ENCODE measurements around the gene INKA2. TPM values are rescaled to one million over a fixed set of nuclear protein-coding genes. Genes with fewer than 3 reads are reported as not detected.

The INKA2 gene
- total RNA-seq, 1 experiment from 2014 or later = 3.5 TPM

DNA sequence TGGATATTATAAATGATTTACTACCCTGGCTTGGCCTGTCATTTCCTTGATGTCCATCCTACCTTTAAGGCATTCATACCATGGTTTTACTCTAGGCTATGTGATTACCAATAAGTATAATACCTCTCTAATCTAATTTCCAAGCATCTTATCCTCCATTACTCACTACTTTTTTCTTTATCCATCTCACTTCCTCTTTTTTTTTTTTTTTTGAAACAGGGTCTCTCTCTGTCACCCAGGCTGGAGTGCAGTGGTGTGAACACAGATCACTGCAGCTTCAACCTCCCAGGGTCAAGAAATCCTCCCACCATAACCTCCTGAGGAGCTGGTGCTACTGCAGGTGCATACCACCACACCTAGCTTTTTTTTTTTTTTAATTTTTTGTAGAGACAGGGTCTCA is 39.9 kb downstream of the INKA2 start:
- Mint-ChIP-seq H3K27ac (ENCODE audit: low read depth, unreplicated experiment) (no peak overlapping the region), H3K4me1 (ENCODE audit: insufficient read depth, unreplicated experiment) (peaks cover 4% of the 10 kb centered on the region), H3K27me3 (ENCODE audit: insufficient read depth, unreplicated experiment) (no peaks in the 10 kb centered on the region), H3K36me3 (ENCODE audit: insufficient read depth, unreplicated experiment) (peaks cover 51% of the 10 kb centered on the region), H3K4me3 (ENCODE audit: unreplicated experiment) (no peak overlapping the region), H3K9me3 (ENCODE audit: unreplicated experiment) (no peaks in the 10 kb centered on the region)
- no TSS peak for BruUV-seq (replicated peaks)
- POLR2A ChIA-PET = no interaction called here
- CTCF ChIA-PET = interaction anchor here (0.9 to 2.2 kb wide), 2 partner anchors 14 to 15 kb away, joined by 3 to 11 read pairs; no protein-coding TSS in a partner anchor
- intact Hi-C loops (cut with micrococcal nuclease) = no loop called here
- TF ChIP-seq, protein P1, sequence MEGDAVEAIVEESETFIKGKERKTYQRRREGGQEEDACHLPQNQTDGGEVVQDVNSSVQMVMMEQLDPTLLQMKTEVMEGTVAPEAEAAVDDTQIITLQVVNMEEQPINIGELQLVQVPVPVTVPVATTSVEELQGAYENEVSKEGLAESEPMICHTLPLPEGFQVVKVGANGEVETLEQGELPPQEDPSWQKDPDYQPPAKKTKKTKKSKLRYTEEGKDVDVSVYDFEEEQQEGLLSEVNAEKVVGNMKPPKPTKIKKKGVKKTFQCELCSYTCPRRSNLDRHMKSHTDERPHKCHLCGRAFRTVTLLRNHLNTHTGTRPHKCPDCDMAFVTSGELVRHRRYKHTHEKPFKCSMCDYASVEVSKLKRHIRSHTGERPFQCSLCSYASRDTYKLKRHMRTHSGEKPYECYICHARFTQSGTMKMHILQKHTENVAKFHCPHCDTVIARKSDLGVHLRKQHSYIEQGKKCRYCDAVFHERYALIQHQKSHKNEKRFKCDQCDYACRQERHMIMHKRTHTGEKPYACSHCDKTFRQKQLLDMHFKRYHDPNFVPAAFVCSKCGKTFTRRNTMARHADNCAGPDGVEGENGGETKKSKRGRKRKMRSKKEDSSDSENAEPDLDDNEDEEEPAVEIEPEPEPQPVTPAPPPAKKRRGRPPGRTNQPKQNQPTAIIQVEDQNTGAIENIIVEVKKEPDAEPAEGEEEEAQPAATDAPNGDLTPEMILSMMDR (IDR thresholded peaks at IDR 0.05; ENCODE audit: unreplicated experiment) = no peak
- DNase-seq (ENCODE audit: unreplicated experiment) = no peak

DNA sequence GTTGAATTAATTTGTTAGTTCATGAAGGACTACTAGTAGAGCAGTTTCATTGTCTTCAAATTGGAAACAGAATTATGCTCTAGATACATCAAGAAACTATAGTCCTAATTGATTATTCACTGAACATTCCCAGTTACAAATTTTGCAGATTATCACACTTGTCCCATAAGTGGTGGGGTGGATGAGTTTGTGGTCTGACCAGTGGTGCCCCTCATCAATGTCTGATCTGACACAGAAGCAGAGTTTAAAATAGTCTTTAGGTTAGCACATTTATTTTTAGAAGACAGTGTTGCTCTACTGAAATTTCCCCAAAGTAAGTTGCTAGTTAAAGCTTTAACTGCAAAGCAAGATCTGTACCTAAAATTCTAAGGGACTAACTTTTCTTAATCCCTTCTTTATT is 42.9 kb downstream of the INKA2 start:
- BruUV-seq (replicated peaks) = no TSS peak
- no peak overlapping the region for H3K4me3 Mint-ChIP-seq (ENCODE audit: unreplicated experiment)
- CTCF ChIA-PET = no interaction called here
- TF ChIP-seq, protein P1 (IDR thresholded peaks at IDR 0.05; ENCODE audit: unreplicated experiment) = no peak
- POLR2A ChIA-PET = interaction anchor here (0.5 kb wide), 1 partner anchor 103 kb away, joined by 6 read pairs; no protein-coding TSS in a partner anchor
- intact Hi-C loops (cut with micrococcal nuclease) = no loop called here
- H3K4me1 Mint-ChIP-seq (ENCODE audit: insufficient read depth, unreplicated experiment) = no peaks in the 10 kb centered on the region
- H3K9me3 Mint-ChIP-seq (ENCODE audit: unreplicated experiment) = no peaks in the 10 kb centered on the region
- no peak overlapping the region for H3K27ac Mint-ChIP-seq (ENCODE audit: low read depth, unreplicated experiment)
- H3K36me3 Mint-ChIP-seq (ENCODE audit: insufficient read depth, unreplicated experiment) = peaks cover 36% of the 10 kb centered on the region
- H3K27me3 Mint-ChIP-seq (ENCODE audit: insufficient read depth, unreplicated experiment) = no peaks in the 10 kb centered on the region
- DNase-seq (ENCODE audit: unreplicated experiment) = no peak

DNA sequence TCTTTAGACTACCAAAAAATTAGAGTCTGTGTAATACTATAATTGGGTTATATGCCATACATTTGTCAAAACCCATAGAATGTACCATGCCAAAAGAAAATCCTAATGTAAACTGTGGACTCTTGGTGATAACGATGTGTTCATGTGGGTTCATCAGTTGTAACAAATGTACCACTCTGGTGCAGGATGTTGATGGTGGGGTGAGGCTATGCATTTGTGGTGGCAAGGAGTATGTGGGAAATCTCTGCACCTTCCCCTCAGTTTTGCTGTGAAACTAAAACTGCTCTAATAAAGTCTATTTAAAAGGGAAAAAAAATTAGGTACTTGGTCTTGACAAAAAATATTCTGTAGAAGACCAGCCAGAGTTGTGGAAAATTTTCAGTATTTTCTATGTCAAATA is 43.4 kb downstream of the INKA2 start:
- Mint-ChIP-seq H3K27ac (ENCODE audit: low read depth, unreplicated experiment) (no peak overlapping the region), H3K36me3 (ENCODE audit: insufficient read depth, unreplicated experiment) (peaks cover 31% of the 10 kb centered on the region), H3K27me3 (ENCODE audit: insufficient read depth, unreplicated experiment) (no peaks in the 10 kb centered on the region), H3K9me3 (ENCODE audit: unreplicated experiment) (no peaks in the 10 kb centered on the region), H3K4me1 (ENCODE audit: insufficient read depth, unreplicated experiment) (no peaks in the 10 kb centered on the region), H3K4me3 (ENCODE audit: unreplicated experiment) (no peak overlapping the region)
- TF ChIP-seq, protein P1 (IDR thresholded peaks at IDR 0.05; ENCODE audit: unreplicated experiment) = no peak
- CTCF ChIA-PET = no interaction called here
- BruUV-seq (replicated peaks) = no TSS peak
- no peak for DNase-seq (ENCODE audit: unreplicated experiment)
- intact Hi-C loops (cut with micrococcal nuclease) = no loop called here
- POLR2A ChIA-PET = no interaction called here

DNA sequence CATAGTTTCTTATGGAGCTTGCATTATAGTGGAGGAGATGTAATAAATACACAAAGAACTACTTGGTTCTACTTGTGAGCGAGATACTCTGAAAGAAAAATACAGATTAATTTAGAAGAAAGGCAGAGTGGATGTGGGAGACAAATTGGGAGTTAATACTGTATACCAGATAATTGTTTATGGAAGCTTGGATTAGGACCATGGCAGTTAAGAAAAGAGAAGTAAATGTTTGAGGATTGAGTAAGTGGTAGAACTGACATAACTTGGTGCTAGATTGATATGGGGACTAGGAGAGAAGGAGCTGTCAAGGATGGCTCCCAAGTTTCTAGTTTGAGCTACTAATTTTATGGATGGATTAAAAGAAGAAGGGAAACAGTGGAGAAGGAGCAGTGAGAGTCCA is 47.3 kb downstream of the INKA2 start:
- Mint-ChIP-seq H3K4me1 (ENCODE audit: insufficient read depth, unreplicated experiment) (peaks cover 8% of the 10 kb centered on the region), H3K27ac (ENCODE audit: low read depth, unreplicated experiment) (no peak overlapping the region), H3K9me3 (ENCODE audit: unreplicated experiment) (no peaks in the 10 kb centered on the region), H3K27me3 (ENCODE audit: insufficient read depth, unreplicated experiment) (no peaks in the 10 kb centered on the region), H3K36me3 (ENCODE audit: insufficient read depth, unreplicated experiment) (peaks cover 12% of the 10 kb centered on the region), H3K4me3 (ENCODE audit: unreplicated experiment) (no peak overlapping the region)
- intact Hi-C loops (cut with micrococcal nuclease) = no loop called here
- POLR2A ChIA-PET = interaction anchor here (1.7 kb wide), 1 partner anchor 13 kb away, joined by 3 read pairs; no protein-coding TSS in a partner anchor
- BruUV-seq (replicated peaks) = TSS peak; percentile 14
- TF ChIP-seq, protein P1 (IDR thresholded peaks at IDR 0.05; ENCODE audit: unreplicated experiment) = no peak
- CTCF ChIA-PET = interaction anchor here (0.6 to 2.1 kb wide), 4 partner anchors 21 to 183 kb away, joined by 3 to 11 read pairs (median 5); no protein-coding TSS in a partner anchor
- DNase-seq (ENCODE audit: unreplicated experiment) = no peak
